Testis (tissue), 2 donors: Measurements from ENCODE around the gene SDCBP2.

Experiments used
- CTCF ChIP-seq, 3 experiments: fragments of 450-650 bp in 2 of 3; fragments of 200-600 bp in 1 of 3; sonication (generic) in 1 of 3; IDR thresholded peaks; one replicate each; pipeline ENCODE4 v1.5.1; 2016 to 2019; ENCODE audit warnings: antibody characterized with exemption in 3 of 3, mild to moderate bottlenecking in 2 of 3, moderate library complexity in 1 of 3
- POLR2A ChIP-seq: fragments of 450-650 bp; IDR thresholded peaks from one replicate; pipeline ENCODE4 v1.6.1; 2017; ENCODE audit warnings: antibody characterized with exemption, mild to moderate bottlenecking, moderate library complexity

DNA sequence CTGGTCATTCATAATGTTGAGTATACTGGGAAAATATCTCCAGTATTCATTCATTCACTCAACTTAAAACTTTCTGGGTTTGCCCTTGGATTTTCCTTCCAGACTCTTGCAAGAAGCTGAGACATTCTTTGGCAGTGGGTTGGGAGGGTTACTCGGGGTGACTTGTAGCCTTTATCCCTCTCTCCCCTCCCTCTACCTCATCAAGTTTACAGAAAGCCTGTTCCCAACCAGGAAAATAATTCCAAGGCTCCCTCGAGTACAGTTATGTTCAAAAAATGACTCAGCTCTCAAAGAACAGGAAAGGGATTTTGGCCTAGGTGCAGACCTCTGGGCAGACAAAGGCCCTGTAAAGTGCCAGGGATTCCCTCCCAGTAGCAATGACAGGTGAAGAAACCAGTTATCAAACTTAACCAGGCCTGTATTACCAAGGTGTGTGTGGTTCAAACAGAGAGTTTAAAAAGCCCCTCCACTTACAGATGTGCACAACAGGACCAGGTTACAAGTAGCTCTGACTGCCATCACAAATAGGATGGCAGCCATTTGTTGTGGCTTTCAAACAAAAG is 41.7 kb upstream of the SDCBP2 start:
- TF ChIP-seq CTCF (IDR thresholded peaks at IDR 0.05) (no peak), POLR2A (no peak)
